Upper lobe of right lung (tissue), 1 donor: Measurements from ENCODE around the gene ZBTB49. TPM values are rescaled to one million over a fixed set of nuclear protein-coding genes. Genes with fewer than 3 reads are reported as not detected.

Experiments
- ATAC-seq: fragments of 200-7000 bp; cut with Tn5 transposase; one replicate; pipeline ENCODE4 v1.9.1; 2020; ENCODE audit warnings: mild to moderate bottlenecking, moderate library complexity
- DNase-seq: peaks from one replicate; pipeline ENCODE4 v3.0.0-alpha.2; 2020
- H3K27ac ChIP-seq: fragments of 200-600 bp; one replicate; pipeline ENCODE4 v1.8.0; 2022
- H3K27me3 ChIP-seq: fragments of 200-600 bp; one replicate; pipeline ENCODE4 v1.8.0; 2022; ENCODE audit warnings: mild to moderate bottlenecking
- H3K36me3 ChIP-seq: fragments of 200-600 bp; one replicate; pipeline ENCODE4 v1.8.0; 2022
- H3K4me1 ChIP-seq: fragments of 200-600 bp; one replicate; pipeline ENCODE4 v1.8.0; 2022
- H3K4me3 ChIP-seq: fragments of 200-600 bp; one replicate; pipeline ENCODE4 v1.8.0; 2022; ENCODE audit warnings: mild to moderate bottlenecking
- H3K9me3 ChIP-seq: fragments of 200-600 bp; one replicate; pipeline ENCODE4 v1.8.0; 2022
- CTCF ChIP-seq: fragments of 200-600 bp; IDR thresholded peaks from one replicate; pipeline ENCODE4 v1.8.0; 2022; ENCODE audit warnings: antibody characterized with exemption
- intact Hi-C: fragments of 100-400 bp; cut with DNase I; formaldehyde crosslinking; loops from one replicate; pipeline ENCODE4 v1.11.0; 2022
- total RNA-seq: library from RNA; stranded (reverse); fragmentation: NEBNext Ultra II Directional; extraction: Animal tissue kit (Norgen Biotek cat#: 25700); gene quantifications from one replicate; pipeline ENCODE4 v1.2.1, GENCODE V29; 2021
- donor health status: DM: no; HTN: yes; CAD: no; lungs with severe emphysema.

Gene ZBTB49
- total RNA-seq, 1 donor from 2014 or later = 5.6 TPM

DNA sequence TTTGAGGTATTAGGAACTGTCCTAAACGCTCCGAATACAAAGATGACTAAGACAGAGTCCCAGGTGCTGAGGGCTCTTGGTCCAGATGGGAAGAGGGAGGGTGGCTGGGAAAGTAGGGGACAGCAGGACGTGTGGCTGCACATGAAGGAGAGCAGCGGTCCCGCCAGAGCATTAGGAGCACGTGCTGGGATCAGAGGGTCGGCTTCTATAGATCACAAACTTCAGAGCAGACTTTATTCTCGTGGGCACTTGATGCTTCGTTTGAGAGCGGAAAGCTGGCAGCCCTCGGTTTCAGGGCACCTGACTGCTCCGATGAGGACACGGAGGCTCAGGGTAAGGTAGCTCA lies 26.1 kb downstream of the ZBTB49 start:
- intact Hi-C loops = no loop called here
- Histone ChIP-seq H3K27ac (no peak overlapping the region), H3K27me3 (no peaks in the 10 kb centered on the region), H3K4me3 (no peak overlapping the region), H3K36me3 (peaks cover 73% of the 10 kb centered on the region), H3K4me1 (no peaks in the 10 kb centered on the region), H3K9me3 (no peaks in the 10 kb centered on the region)
- TF ChIP-seq CTCF = no peak
- ATAC-seq = no peak
- DNase-seq = no peak

- ATAC-seq (no peak), DNase-seq (no peak)
- Histone ChIP-seq H3K4me3 (no peak overlapping the region), H3K36me3 (peaks cover 87% of the 10 kb centered on the region), H3K27ac (no peak overlapping the region), H3K9me3 (no peaks in the 10 kb centered on the region), H3K27me3 (no peaks in the 10 kb centered on the region), H3K4me1 (no peaks in the 10 kb centered on the region)
- no peak for TF ChIP-seq CTCF
- intact Hi-C loops = no loop called here
These were observed 27.6 kb downstream of the ZBTB49 start for GRCh38 chr4:4317496-4318232.

GRCh38 chr4:4320528-4320927 lies 30.5 kb downstream of the ZBTB49 start:
- intact Hi-C loops = no loop called here
- H3K27ac ChIP-seq = no peak overlapping the region
- H3K4me1 ChIP-seq = no peaks in the 10 kb centered on the region
- no peak overlapping the region for H3K4me3 ChIP-seq
- H3K36me3 ChIP-seq = peaks cover 61% of the 10 kb centered on the region
- no peak for TF ChIP-seq CTCF
- no peaks in the 10 kb centered on the region for H3K9me3 ChIP-seq
- DNase-seq (peak; percentile 35), ATAC-seq (no peak)
- H3K27me3 ChIP-seq = no peaks in the 10 kb centered on the region

- DNase-seq (peak; percentile 41), ATAC-seq (no peak)
- TF ChIP-seq CTCF = no peak
- Histone ChIP-seq H3K9me3 (no peaks in the 10 kb centered on the region), H3K27me3 (no peaks in the 10 kb centered on the region), H3K27ac (no peak overlapping the region), H3K4me3 (no peak overlapping the region), H3K36me3 (peaks cover 55% of the 10 kb centered on the region), H3K4me1 (no peaks in the 10 kb centered on the region)
- intact Hi-C loops = no loop called here
These were observed 31.1 kb downstream of the ZBTB49 start for GRCh38 chr4:4320951-4321714.

- ATAC-seq = no peak
- H3K4me3 ChIP-seq = no peak overlapping the region
- H3K36me3 ChIP-seq = peaks cover 45% of the 10 kb centered on the region
- no peak for TF ChIP-seq CTCF
- DNase-seq = peak; percentile 37
- H3K4me1 ChIP-seq = no peaks in the 10 kb centered on the region
- intact Hi-C loops = no loop called here
- no peaks in the 10 kb centered on the region for H3K27me3 ChIP-seq
- no peaks in the 10 kb centered on the region for H3K9me3 ChIP-seq
- no peak overlapping the region for H3K27ac ChIP-seq
These were observed 32.1 kb downstream of the ZBTB49 start for GRCh38 chr4:4321951-4322688.
